Umbilical cord (tissue), 2 donors: ENCODE data around the gene PIF1. TPM values are rescaled to one million over a fixed set of nuclear protein-coding genes. Genes with fewer than 3 reads are reported as not detected.
A peak's percentile ranks its signal among the peaks of the same experiment; 100 is the strongest.

Source experiments
- DNase-seq: peaks from one replicate; pipeline ENCODE4 v3.0.0-alpha.2; 2015; ENCODE audit warnings: low spot score
- total RNA-seq: library from RNA; depleted of rRNA; stranded (reverse); fragments of >200 nt; gene quantifications from one replicate; pipeline ENCODE4 v1.2.3, GENCODE V29; 2014; ENCODE audit warnings: low replicate concordance; ENCODE audit not compliant: insufficient read depth

The PIF1 gene
- total RNA-seq, 1 donor from 2014 or later = 1.7 TPM

DNA sequence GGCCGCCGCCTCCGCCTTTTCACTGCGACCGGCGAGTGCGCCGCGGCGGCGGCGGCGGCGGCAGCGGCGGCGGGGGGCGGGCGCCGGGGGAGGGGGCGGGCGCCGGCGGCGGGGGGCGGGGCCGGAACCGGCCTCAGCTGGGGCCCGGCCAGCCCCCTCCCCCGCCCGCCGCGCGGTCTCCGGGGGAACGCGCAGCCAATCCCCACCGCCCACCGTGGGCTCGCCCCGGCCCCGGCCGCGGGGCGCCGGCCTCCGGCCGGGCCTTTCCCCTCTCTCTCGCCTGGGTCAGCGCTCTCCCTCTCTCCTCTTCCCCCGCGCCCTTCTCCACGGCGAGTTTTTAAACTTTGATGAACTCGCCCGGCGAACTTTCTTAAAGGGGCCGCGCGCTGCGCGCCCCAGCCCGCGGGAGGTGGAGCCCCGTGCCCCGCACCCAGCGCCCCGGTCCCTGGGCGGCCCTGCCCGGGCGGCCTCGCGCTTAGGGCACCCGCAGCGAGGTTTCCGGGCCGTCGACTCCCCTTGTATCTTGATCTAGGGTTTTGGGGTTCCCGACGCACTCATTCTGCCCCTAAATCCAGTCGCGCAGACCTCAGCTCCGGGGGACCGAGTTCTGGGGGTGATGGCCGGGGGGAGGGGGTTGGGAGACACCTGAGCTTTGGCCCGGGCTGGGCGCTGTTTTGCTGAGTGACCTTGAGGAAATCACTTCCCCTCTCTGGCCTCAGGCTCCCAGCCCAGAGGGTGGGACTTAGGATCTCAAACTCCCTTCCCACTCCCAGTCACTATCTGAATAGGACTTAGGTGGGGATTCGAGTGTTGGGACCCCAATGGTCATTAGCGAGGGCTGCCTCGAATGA, 49.7 kb downstream of the PIF1 start, which contains the start of gene RBPMS2:
Gene RBPMS2, minus strand, starts transcription at position 39 of the 851 bp plus-strand sequence. CDS start 270 bp downstream, outside the sequence.
- peak; percentile 38 for DNase-seq

DNA sequence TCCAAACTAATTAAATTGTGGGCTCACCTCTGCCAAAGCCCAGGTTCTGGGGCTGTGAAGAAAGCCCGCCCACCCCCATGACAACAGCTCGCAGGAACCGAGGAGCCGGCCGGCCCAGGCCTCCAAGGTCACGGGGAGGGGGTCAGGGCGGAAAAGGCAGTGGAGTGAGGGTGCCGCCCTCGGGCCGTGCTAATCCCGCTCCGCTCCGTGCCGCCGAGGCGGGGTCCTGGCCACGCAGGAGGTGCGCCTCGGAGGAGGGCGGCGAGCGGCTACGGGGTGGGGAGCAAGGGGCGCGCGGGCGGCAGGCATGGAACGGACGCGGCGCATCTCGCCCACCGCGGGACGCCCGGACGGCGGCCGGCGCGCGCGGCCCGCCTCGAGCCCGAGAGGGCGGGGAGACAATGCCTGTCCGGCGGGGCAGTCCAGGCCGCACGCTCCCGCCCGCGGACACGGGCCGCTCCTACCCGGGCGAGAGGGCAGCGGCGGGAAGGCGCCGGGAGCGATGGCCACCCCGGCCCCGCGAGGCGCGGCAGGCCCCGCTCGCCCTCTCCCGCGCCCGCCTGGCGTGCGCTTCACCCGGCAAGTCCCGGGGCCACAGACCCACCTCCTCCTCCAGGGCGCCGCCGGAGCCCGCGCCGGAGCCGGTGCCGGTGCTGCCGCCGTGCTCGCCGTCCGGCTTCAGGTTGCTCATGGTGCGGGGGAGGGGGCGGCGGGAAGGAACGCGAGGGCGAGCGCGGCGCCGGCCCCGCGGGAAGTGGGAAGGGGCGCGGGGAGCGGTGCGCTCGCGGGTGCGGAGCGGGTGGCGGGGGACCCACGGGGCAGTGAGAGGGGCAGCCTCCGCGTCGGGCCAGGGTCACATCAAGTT, 50.6 kb downstream of the PIF1 start:
- no peak for DNase-seq

DNA sequence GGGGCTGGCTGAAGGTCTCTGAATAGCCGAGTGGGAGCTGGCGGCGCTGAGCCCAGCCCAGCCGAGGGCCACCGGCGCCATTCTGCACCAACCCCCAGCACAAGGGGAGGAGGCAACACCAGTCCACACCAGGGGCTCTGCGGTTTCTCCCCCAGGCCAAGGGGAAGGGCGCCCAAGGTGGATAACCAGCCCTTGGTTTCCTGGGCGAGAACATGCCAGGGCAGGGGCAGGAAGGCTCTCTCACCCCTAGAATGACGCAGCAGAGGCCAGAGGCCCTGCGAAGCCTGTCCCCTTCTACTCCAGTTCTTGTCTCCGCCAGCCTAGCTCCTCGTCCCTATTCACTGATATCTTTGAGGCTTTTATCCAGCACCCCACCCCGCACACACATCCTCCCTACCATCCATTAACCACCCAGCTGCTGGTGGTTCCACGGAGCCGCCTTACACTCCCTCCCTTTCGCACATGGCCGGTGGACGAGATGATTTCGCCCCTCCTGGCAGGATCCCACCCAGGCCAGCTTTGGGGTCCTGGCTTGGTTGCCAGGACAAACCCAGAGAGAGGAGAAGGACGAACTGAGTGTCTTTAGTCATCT, 51.3 kb downstream of the PIF1 start:
- no peak for DNase-seq

DNA sequence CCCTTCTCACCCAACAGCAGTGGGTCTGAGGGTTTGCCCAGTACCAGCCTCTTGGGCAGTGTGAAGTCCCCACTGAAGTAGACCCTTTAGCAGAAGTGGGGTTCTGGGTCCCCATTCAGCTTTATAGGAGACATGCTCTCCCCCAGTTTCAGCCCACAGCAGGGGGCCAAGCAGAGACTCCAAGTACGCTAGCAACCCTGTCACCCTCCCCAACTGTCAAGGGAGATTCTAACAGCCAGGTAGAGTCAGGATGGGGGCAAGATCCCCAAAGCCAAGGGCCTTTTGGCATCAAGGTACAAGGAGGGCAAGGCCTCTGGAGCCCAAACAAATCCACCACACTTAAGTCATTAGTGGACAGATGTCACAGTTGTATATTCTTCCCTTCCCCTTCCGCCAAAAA, 51.8 kb downstream of the PIF1 start:
- no peak for DNase-seq

DNA sequence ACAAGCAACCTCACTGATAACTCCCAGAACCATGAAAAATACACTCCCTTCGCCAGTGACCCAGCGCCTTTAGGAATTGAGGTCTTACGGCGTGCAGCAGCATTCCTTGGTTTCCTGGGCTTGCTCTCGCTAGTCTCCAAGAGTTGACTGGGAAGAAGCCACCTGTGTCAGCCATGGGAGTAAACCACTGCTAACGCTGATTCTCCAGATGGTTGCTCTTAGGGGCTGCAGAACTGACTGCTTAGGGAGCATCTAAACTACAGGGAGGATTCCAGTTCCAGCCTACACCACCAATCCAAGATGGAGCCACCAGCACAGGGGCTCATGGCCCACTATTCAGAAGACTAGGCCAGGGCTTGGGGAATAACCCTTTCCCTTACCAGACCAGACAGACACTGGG, 52.5 kb downstream of the PIF1 start:
- DNase-seq = no peak

DNA sequence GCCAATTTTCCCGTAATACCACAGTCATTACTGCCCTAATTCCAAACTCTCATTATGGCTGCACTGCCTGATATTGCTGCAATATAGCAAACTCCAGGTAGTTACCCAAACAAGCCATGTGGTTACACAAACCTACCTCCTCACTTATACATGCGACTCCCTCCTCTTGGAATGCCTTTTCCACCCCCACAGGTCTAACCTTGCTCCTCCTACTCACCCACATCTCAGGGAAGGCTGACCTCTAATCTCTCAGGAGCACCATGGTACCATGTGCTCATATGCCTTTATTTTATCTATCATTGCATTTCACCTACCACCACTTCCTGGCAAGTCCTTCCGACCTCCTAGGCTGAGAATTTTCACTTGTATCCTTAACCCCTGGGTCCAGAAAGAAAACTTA, 53.0 kb downstream of the PIF1 start:
- DNase-seq = no peak

DNA sequence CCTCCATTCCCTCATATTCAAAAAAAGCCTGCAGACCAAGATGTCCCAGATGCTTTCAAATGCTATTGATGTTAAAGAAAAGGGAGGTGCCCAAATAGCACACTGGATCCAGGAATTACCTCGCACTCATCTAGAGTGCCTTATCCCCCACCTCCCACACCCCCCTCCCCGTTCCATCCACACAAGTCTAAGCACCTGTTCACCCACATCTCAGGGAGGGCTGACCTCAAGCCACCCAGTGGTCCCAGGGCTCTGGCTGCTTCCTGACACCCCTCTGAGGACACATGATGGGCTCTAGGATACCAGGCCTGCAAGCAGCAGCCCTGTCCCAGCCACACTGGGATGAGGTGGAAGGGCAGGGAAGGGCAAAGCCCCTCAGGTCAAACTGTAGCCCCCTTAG, 54.8 kb downstream of the PIF1 start:
- DNase-seq = no peak

DNA sequence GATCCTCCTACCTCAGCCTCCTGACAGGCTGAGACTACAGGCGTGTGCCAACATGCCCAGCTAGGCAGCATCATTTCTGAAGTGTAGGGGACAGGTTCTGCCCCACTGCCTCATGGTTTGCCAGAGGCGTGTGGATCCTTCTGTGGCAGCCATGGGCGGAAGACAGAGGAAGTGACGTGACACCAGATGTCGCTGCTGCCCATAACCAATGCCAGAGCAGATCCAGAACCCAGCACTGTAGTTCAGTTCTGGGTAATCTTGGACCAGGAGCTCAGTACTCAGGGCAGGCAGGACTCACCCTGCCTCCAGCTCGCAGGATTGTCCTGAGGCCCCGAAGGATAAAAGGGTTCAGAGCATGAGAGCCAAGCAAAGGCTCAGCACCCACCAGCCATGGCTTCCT, 58.2 kb downstream of the PIF1 start:
- no peak for DNase-seq

DNA sequence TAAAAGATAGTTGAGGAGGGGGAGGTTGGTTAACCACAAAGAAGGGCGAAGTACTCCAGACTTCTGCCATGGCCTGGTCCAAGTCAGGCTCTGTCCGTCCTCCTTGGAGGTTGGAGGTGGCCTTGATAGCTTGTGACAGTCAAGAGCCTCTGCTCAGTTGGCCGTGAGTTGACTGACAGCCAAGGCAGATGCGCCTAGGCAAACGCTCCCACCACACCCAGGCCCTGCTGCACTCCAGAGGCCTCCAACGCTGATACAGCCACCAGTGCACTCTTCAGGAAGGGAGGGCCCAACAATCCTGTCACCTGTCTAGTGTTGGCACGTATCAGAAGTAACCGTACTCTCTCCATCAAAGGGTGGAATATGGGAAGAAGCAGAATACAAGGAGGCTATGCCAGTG, 59.4 kb downstream of the PIF1 start:
- no peak for DNase-seq

Other genes starting within 250 kb of the PIF1 start
- gene RBPMS2, start 50.1 kb downstream of the PIF1 start, total RNA-seq = 7.0 TPM
- gene PLEKHO2, start 16.3 kb upstream of the PIF1 start, total RNA-seq = 29.4 TPM
- 5.3 TPM for gene ANKDD1A, start 86.3 kb upstream of the PIF1 start, total RNA-seq
- gene SPG21, start 164.3 kb upstream of the PIF1 start, total RNA-seq = 49.1 TPM
- gene MTFMT, start 204.0 kb upstream of the PIF1 start, total RNA-seq = 42.9 TPM
- not detected for gene SLC51B, start 219.7 kb upstream of the PIF1 start, total RNA-seq
- gene RASL12, start 242.3 kb upstream of the PIF1 start, total RNA-seq = 107 TPM